ENCODE measurements around the gene RNF130. TPM values are rescaled to one million over a fixed set of nuclear protein-coding genes. Genes with fewer than 3 reads are reported as not detected.

Gene RNF130
- total and polyA plus RNA-seq, 2 of the 13 experiments (the other 11 are each of a cell fraction or from before 2014, with no cell fraction given) = 28.2 to 28.3 TPM

GRCh38 chr5:179908528-179908927, 163.0 kb downstream of the RNF130 start (continued):
- TF ChIP-seq UBTF (CRISPR knock-in tag; IDR thresholded peaks at IDR 0.05) = 0 out of 2 replicates have a peak, but pooled peaks have one; percentile 48
- 0 out of 2 replicates have a peak, but pooled peaks have one; percentile 17 for TF ChIP-seq KDM2A (CRISPR knock-in tag; IDR thresholded peaks at IDR 0.05; ENCODE audit: borderline replicate concordance, low read depth)
- 0 out of 2 replicates have a peak, but pooled peaks have one; percentile 29 for TF ChIP-seq ZNF777 (CRISPR knock-in tag; IDR thresholded peaks at IDR 0.05)
- TF ChIP-seq CTCF (CRISPR knock-in tag; IDR thresholded peaks at IDR 0.05) = peak; percentile 79
- no peak for TF ChIP-seq ZNF296 (CRISPR knock-in tag; conservative IDR thresholded peaks at IDR 0.05)
- TF ChIP-seq HNRNPLL (IDR thresholded peaks at IDR 0.05; ENCODE audit: low read depth, low read length, poor library complexity, severe bottlenecking) = peak; percentile 79
- TF ChIP-seq MZF1 (CRISPR knock-in tag; IDR thresholded peaks at IDR 0.05; ENCODE audit: borderline replicate concordance) = no peak
- TF ChIP-seq ZNF607 (CRISPR knock-in tag; IDR thresholded peaks at IDR 0.05; ENCODE audit: borderline replicate concordance) = no peak
- peak; percentile 61 for TF ChIP-seq ZNF687 (CRISPR knock-in tag; IDR thresholded peaks at IDR 0.05)
- peak; percentile 93 for TF ChIP-seq ZBTB33 (CRISPR knock-in tag; IDR thresholded peaks at IDR 0.05)
- TF ChIP-seq ZNF569 (CRISPR knock-in tag; IDR thresholded peaks at IDR 0.05; ENCODE audit: borderline replicate concordance) = no peak
- TF ChIP-seq CHD4 (IDR thresholded peaks at IDR 0.05; ENCODE audit: borderline replicate concordance, low read length) = no peak
- TF ChIP-seq ZSCAN25 (CRISPR knock-in tag; IDR thresholded peaks at IDR 0.05) = 0 out of 2 replicates have a peak, but pooled peaks have one; percentile 8
- TF ChIP-seq ZBTB38 (CRISPR knock-in tag; IDR thresholded peaks at IDR 0.05) = peak; percentile 66; the same call in 1 of the 2 replicates
- TF ChIP-seq HMGXB4 (CRISPR knock-in tag; IDR thresholded peaks at IDR 0.05; ENCODE audit: borderline replicate concordance in 1 of 2, low read depth in 1 of 2) = 0 out of 4 replicates have a peak, but pooled peaks of 1 of the 2 experiments have one; percentile 27
- TF ChIP-seq RAD21 (CRISPR knock-in tag; IDR thresholded peaks at IDR 0.05) = peak; percentile 51; the same call in 1 of the 2 replicates
